Measurements from ENCODE around the gene CLEC2L.

Gene CLEC2L

DNA sequence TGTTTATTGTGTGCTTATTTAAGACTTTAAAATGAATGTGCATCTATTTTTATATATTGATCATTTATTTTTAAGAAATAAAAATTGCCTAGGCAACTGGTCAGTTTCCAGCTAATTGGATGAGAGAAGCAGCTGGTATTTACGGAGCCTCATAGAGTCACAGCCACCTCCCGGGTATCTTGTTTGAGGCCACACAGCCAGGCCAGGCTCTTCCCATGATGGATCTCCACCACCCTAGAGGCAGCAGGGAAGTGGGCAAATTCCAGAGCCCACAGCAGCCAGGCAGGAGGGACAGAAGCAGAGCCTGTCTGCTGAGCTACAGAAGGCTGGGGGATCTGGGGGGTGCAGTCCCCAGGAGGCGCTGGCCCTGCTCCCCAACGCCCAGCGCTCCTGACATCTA lies 61.6 kb downstream of the CLEC2L start:
- CTCF ChIA-PET, result interaction anchor here (1.1 kb wide), 1 partner anchor 15 kb away, joined by 3 read pairs; no protein-coding TSS in a partner anchor
- DNase-seq (ENCODE audit: low spot score), result no peak
- POLR2A ChIA-PET (ENCODE audit: low non-redundant PET), result no interaction called here
- no peak overlapping the region for H3K27ac ChIP-seq
- TF ChIP-seq, protein P1, sequence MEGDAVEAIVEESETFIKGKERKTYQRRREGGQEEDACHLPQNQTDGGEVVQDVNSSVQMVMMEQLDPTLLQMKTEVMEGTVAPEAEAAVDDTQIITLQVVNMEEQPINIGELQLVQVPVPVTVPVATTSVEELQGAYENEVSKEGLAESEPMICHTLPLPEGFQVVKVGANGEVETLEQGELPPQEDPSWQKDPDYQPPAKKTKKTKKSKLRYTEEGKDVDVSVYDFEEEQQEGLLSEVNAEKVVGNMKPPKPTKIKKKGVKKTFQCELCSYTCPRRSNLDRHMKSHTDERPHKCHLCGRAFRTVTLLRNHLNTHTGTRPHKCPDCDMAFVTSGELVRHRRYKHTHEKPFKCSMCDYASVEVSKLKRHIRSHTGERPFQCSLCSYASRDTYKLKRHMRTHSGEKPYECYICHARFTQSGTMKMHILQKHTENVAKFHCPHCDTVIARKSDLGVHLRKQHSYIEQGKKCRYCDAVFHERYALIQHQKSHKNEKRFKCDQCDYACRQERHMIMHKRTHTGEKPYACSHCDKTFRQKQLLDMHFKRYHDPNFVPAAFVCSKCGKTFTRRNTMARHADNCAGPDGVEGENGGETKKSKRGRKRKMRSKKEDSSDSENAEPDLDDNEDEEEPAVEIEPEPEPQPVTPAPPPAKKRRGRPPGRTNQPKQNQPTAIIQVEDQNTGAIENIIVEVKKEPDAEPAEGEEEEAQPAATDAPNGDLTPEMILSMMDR (conservative IDR thresholded peaks at IDR 0.05; ENCODE audit: low read depth), result no peak

DNA sequence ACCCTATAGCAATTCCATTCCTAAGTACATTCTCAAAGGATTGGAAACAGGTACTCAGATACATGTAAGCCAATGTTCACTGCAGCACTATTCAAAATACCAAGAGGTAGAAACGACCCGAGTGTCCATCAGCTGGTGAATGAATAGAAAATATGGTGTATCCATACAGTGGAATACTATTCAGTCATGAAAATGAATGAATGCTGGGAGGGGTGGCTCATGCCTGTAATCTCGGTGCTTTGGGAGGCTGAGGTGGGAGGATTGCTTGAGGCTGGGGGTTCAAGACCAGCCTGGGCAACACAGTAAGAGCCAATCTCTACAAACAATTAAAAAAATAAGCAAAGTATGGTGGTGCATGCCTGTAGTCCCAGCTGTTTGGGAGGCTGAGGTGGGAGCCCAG lies 62.8 kb downstream of the CLEC2L start:
- POLR2A ChIA-PET (ENCODE audit: low non-redundant PET), result no interaction called here
- H3K27ac ChIP-seq, result no peak overlapping the region
- CTCF ChIA-PET, result no interaction called here
- no peak for DNase-seq (ENCODE audit: low spot score)
- TF ChIP-seq, protein P1 (conservative IDR thresholded peaks at IDR 0.05; ENCODE audit: low read depth), result no peak

DNA sequence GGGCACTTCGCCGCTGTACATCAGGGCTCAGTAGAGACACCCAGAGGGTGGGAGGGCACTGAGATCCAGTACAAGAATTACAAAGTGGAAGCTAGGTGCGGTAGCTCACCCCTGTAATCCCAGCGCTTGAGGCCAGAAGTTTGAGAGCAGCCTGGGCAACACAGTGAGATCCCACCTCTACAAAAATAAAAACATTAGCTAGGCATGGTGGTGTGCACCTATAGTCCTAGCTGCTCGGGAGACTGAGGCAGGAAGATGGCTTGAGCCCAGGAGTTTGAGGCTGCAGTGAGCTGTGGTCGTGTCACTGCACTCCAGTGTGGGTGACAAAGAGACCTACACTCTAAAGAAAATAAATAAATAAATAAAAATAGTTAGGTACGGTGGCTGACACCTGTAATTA lies 64.0 kb downstream of the CLEC2L start:
- POLR2A ChIA-PET (ENCODE audit: low non-redundant PET), result interaction anchor here (0.6 kb wide), 1 partner anchor 14 kb away, joined by 5 read pairs; no protein-coding TSS in a partner anchor
- H3K27ac ChIP-seq, result no peak overlapping the region
- TF ChIP-seq, protein P1 (conservative IDR thresholded peaks at IDR 0.05; ENCODE audit: low read depth), result no peak
- CTCF ChIA-PET, result interaction anchor here (0.9 kb wide), 1 partner anchor 14 kb away, joined by 3 read pairs; no protein-coding TSS in a partner anchor
- DNase-seq (ENCODE audit: low spot score), result no peak

DNA sequence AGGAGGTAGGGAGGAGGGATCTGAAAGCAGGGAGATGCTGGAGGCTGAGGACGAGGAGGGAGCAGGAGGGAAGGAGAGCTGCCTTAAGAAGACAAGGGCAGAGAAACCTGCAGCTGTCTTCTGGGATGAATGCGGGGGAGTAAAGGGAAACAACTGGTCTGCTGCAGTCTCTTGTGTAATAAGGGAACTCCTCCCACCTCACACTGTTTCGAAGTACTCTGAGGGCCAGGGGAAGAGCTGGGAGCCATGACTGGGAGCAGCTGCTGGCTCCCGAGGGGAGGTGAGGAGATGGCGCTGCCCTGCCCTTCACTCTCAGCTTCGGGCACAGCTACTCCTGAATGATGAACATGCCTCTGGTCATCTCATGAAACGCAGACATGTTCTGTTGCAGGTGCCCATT lies 65.1 kb downstream of the CLEC2L start:
- CTCF ChIA-PET, result interaction anchor here (0.5 to 1.2 kb wide), 4 partner anchors 13 to 299 kb away, joined by 3 to 8 read pairs (median 4); no protein-coding TSS in a partner anchor
- POLR2A ChIA-PET (ENCODE audit: low non-redundant PET), result no interaction called here
- no peak overlapping the region for H3K27ac ChIP-seq
- TF ChIP-seq, protein P1 (conservative IDR thresholded peaks at IDR 0.05; ENCODE audit: low read depth), result no peak
- DNase-seq (ENCODE audit: low spot score), result no peak

GRCh38 chr7:139589474-139589873 lies 66.0 kb downstream of the CLEC2L start:
- POLR2A ChIA-PET (ENCODE audit: low non-redundant PET), result no interaction called here
- no peak overlapping the region for H3K27ac ChIP-seq
- TF ChIP-seq, protein P1 (conservative IDR thresholded peaks at IDR 0.05; ENCODE audit: low read depth), result no peak
- CTCF ChIA-PET, result interaction anchor here (0.6 kb wide), 1 partner anchor 410 kb away, joined by 3 read pairs; no protein-coding TSS in a partner anchor
- DNase-seq (ENCODE audit: low spot score), result no peak

DNA sequence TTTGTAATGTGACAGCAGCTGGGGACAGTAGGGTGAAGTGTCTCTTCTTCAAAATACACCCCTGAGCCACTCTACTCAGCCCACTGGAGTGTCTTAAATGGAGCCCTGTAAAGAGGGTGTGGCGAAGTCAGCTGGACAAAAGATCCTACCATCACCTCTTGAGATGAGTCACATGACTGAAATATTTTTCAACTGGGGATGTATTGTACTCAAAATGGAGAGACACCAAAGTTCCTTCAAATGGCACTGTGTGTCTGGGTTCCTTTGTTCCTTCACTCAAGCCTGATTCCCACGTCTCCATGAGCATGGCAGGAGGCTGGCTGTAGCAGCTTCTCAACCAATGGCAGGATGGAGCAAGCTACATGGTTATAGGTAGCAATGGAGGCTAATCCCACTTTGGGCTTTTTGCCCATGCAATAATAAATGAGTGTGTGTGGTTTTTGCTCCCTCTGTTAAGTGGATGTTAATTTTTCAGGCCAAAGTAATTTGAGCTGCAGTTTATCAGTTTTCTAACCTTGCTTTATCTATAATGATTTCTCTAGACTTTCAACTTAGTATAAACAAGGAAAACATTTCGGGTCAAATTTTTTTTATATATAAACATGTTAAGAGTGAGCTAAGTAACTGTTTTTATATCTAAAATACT lies 68.2 kb downstream of the CLEC2L start:
- no peak for DNase-seq (ENCODE audit: low spot score)
- no peak overlapping the region for H3K27ac ChIP-seq
- CTCF ChIA-PET, result no interaction called here
- POLR2A ChIA-PET (ENCODE audit: low non-redundant PET), result no interaction called here
- TF ChIP-seq, protein P1 (conservative IDR thresholded peaks at IDR 0.05; ENCODE audit: low read depth), result no peak

Measured in RWPE1 (cell line).